Kasumi-1 (cell line): ENCODE results near the gene STARD8.
A peak's percentile ranks its signal among the peaks of the same experiment; 100 is the strongest.
"Not testable (repeated sequence)": the region's sequence is repeated elsewhere in the genome, so short reads cannot be mapped to it uniquely, and the experiment has no call there.

Experiments
- DNase-seq, 2 experiments: peaks; one replicate each; lab custom pipeline; 2025; lab: John Stamatoyannopoulos, UW

The STARD8 gene

GRCh38 chrX:68718443-68718820 is 71.0 kb downstream of the STARD8 start:
- DNase-seq = no peak

GRCh38 chrX:68719181-68719903 is 71.9 kb downstream of the STARD8 start:
- DNase-seq = no peak

- peak; percentile 1 to 3 for DNase-seq
Measured at GRCh38 chrX:68719904-68720614, 72.6 kb downstream of the STARD8 start.

GRCh38 chrX:68720851-68721250 is 73.4 kb downstream of the STARD8 start:
- no peak for DNase-seq

GRCh38 chrX:68721546-68721945 is 74.1 kb downstream of the STARD8 start:
- no peak for DNase-seq

GRCh38 chrX:68721991-68722860 is 74.8 kb downstream of the STARD8 start:
- DNase-seq = no peak

- no peak for DNase-seq
Measured at GRCh38 chrX:68723491-68724155, 76.2 kb downstream of the STARD8 start.

GRCh38 chrX:68724531-68725020 is 77.1 kb downstream of the STARD8 start:
- DNase-seq = no peak

- DNase-seq = no peak
Measured at GRCh38 chrX:68725756-68726365, 78.4 kb downstream of the STARD8 start.

GRCh38 chrX:68726366-68726765 is 78.9 kb downstream of the STARD8 start:
- no peak for DNase-seq

- DNase-seq = no peak
Measured at GRCh38 chrX:68727696-68728095, 80.2 kb downstream of the STARD8 start.

- no peak for DNase-seq
Measured at GRCh38 chrX:68728186-68728585, 80.7 kb downstream of the STARD8 start.

GRCh38 chrX:68731254-68731653 is 83.8 kb downstream of the STARD8 start:
- no peak for DNase-seq

GRCh38 chrX:68732906-68733493 is 85.5 kb downstream of the STARD8 start:
- peak; percentile 36 to 45 for DNase-seq

- DNase-seq = no peak
Measured at GRCh38 chrX:68735266-68735665, 87.8 kb downstream of the STARD8 start.

GRCh38 chrX:68741864-68742263 is 94.4 kb downstream of the STARD8 start:
- not testable (repeated sequence) for DNase-seq

GRCh38 chrX:68743754-68744153 is 96.3 kb downstream of the STARD8 start:
- no peak for DNase-seq

- no peak for DNase-seq
Measured at GRCh38 chrX:68746988-68747387, 99.5 kb downstream of the STARD8 start.

GRCh38 chrX:68748030-68748429 is 100.6 kb downstream of the STARD8 start:
- DNase-seq = no peak

GRCh38 chrX:68749426-68749825 is 102.0 kb downstream of the STARD8 start:
- no peak for DNase-seq

GRCh38 chrX:68750316-68750715 is 102.8 kb downstream of the STARD8 start:
- no peak for DNase-seq
